ENCODE results near the gene NDUFS2. TPM values are rescaled to one million over a fixed set of nuclear protein-coding genes. Genes with fewer than 3 reads are reported as not detected.

NDUFS2 gene
- total and polyA plus RNA-seq, 10 of the 15 experiments (the other 5 are each of a cell fraction or from before 2014, with no cell fraction given) = 66.5 to 215 (median 148) TPM

- peak; percentile 39 for TF ChIP-seq E4F1 (IDR thresholded peaks at IDR 0.05; ENCODE audit: borderline replicate concordance, partially characterized antibody)
- TF ChIP-seq MAX (IDR thresholded peaks at IDR 0.05; ENCODE audit: low read depth, low read length) = no peak; the same call in 1 of the 2 replicates
- TF ChIP-seq MEF2A (IDR thresholded peaks at IDR 0.05; ENCODE audit: insufficient read depth, low read depth, low read length) = no peak
- no peak for TF ChIP-seq SPI1 (IDR thresholded peaks at IDR 0.05; ENCODE audit: borderline replicate concordance, insufficient read depth, low read depth, low read length)
- no peak; the same call in 1 of the 2 replicates for TF ChIP-seq MTA3 (IDR thresholded peaks at IDR 0.05; ENCODE audit: borderline replicate concordance, low read length)
- no peak for TF ChIP-seq ZBTB11 (CRISPR knock-in tag; IDR thresholded peaks at IDR 0.05)
- no peak; the same call in 1 of the 2 replicates for TF ChIP-seq ZBED1 (IDR thresholded peaks at IDR 0.05; ENCODE audit: borderline replicate concordance)
- TF ChIP-seq IRF5 (IDR thresholded peaks at IDR 0.05; ENCODE audit: borderline replicate concordance) = no peak
- no peak for TF ChIP-seq NFXL1 (IDR thresholded peaks at IDR 0.05; ENCODE audit: borderline replicate concordance)
- TF ChIP-seq TCF3 (IDR thresholded peaks at IDR 0.05; ENCODE audit: borderline replicate concordance, insufficient read depth, low read depth, low read length) = peak; percentile 62; the same call in 1 of the 2 replicates
- no peak for TF ChIP-seq WRNIP1 (IDR thresholded peaks at IDR 0.05; ENCODE audit: borderline replicate concordance, low read depth, low read length)
- TF ChIP-seq POLR2AphosphoS2 (IDR thresholded peaks at IDR 0.05; ENCODE audit: low read depth, low read length) = peak; percentile 91
- TF ChIP-seq RUNX3 (IDR thresholded peaks at IDR 0.05; ENCODE audit: low read length) = peak; percentile 43; the same call in 1 of the 2 replicates
- no peak for TF ChIP-seq NR2C1 (IDR thresholded peaks at IDR 0.05)
- no peak; the same call in 1 of the 2 replicates for TF ChIP-seq ELK1 (IDR thresholded peaks at IDR 0.05; ENCODE audit: low read depth, low read length)
- no peak for TF ChIP-seq CBX3 (IDR thresholded peaks at IDR 0.05; ENCODE audit: borderline replicate concordance, low read depth)
- TF ChIP-seq LARP7 (IDR thresholded peaks at IDR 0.05) = peak; percentile 89
- 0 out of 2 replicates have a peak, but pooled peaks have one; percentile 39 for TF ChIP-seq CHD1 (IDR thresholded peaks at IDR 0.05; ENCODE audit: low read depth, low read length)
- peak; percentile 70 for TF ChIP-seq BRCA1 (IDR thresholded peaks at IDR 0.05; ENCODE audit: low read depth, low read length)
- TF ChIP-seq ATF7 (IDR thresholded peaks at IDR 0.05; ENCODE audit: low read depth) = peak; percentile 22; the same call in 1 of the 2 replicates
- TF ChIP-seq NFIC (IDR thresholded peaks at IDR 0.05; ENCODE audit: low read depth, low read length) = no peak
Observed at GRCh38 chr1:161165742-161166668, 36.2 kb upstream of the NDUFS2 start, which contains the start of gene PPOX (continued).
